H9 (cell line): Measurements from ENCODE around the gene RNF186. TPM values are rescaled to one million over a fixed set of nuclear protein-coding genes. Genes with fewer than 3 reads are reported as not detected.

Experiments used
- DNase-seq: peaks from one replicate; pipeline ENCODE4 v3.0.0-alpha.2; 2017
- H2AFZ ChIP-seq: one replicate; pipeline ENCODE4 v1.6.1; 2013; ENCODE audit warnings: mild to moderate bottlenecking, low read length, control low read depth, moderate library complexity
- H2AK5ac ChIP-seq: 2 replicates; pipeline ENCODE4 v1.6.1; 2013; ENCODE audit warnings: low read length, control low read depth, mixed read lengths; ENCODE audit not compliant: insufficient read length
- H2BK120ac ChIP-seq: one replicate; pipeline ENCODE4 v1.6.1; 2013; ENCODE audit warnings: low read depth, mild to moderate bottlenecking, low read length, control low read depth, inconsistent platforms; ENCODE audit not compliant: poor library complexity, severe bottlenecking
- H2BK12ac ChIP-seq: 2 replicates; pipeline ENCODE4 v1.6.1; 2013; ENCODE audit warnings: low read length, control low read depth, mixed read lengths, low read depth; ENCODE audit not compliant: insufficient read length
- H2BK15ac ChIP-seq: 2 replicates; pipeline ENCODE4 v1.6.1; 2013; ENCODE audit warnings: low read depth, low read length, control low read depth
- H2BK20ac ChIP-seq: one replicate; pipeline ENCODE4 v1.6.1; 2013; ENCODE audit warnings: low read depth, mild to moderate bottlenecking, low read length, control low read depth, inconsistent platforms; ENCODE audit not compliant: poor library complexity, severe bottlenecking
- H2BK5ac ChIP-seq: 2 replicates; pipeline ENCODE4 v1.6.1; 2013; ENCODE audit warnings: low read length, control low read depth, mixed read lengths; ENCODE audit not compliant: insufficient read length
- H3K14ac ChIP-seq: 2 replicates; pipeline ENCODE4 v1.6.1; 2013; ENCODE audit warnings: low read length, control low read depth; ENCODE audit not compliant: insufficient read depth
- H3K18ac ChIP-seq: 2 replicates; pipeline ENCODE4 v1.6.1; 2013; ENCODE audit warnings: low read depth, mild to moderate bottlenecking, mixed read lengths, low read length, control low read depth; ENCODE audit not compliant: insufficient read length
- H3K23ac ChIP-seq: 2 replicates; pipeline ENCODE4 v1.6.1; 2013; ENCODE audit warnings: low read length, control low read depth, mixed read lengths, low read depth; ENCODE audit not compliant: insufficient read length
- H3K23me2 ChIP-seq: 2 replicates; pipeline ENCODE4 v1.6.1; 2013; ENCODE audit warnings: low read depth, mild to moderate bottlenecking, mixed read lengths, low read length, control low read depth; ENCODE audit not compliant: insufficient read length, poor library complexity, severe bottlenecking
- H3K27ac ChIP-seq: 2 replicates; pipeline ENCODE4 v1.5.1; 2013; ENCODE audit warnings: low read length, control low read depth, mixed read lengths, low read depth; ENCODE audit not compliant: insufficient read length
- H3K27me3 ChIP-seq: 2 replicates; pipeline ENCODE4 v1.6.1; 2013; ENCODE audit warnings: low read length, control low read depth, inconsistent platforms; ENCODE audit not compliant: insufficient read depth
- H3K4ac ChIP-seq: 2 replicates; pipeline ENCODE4 v1.6.1; 2013; ENCODE audit warnings: low read depth, mild to moderate bottlenecking, control low read depth, inconsistent platforms, low read length, moderate library complexity
- H3K4me1 ChIP-seq: 2 replicates; pipeline ENCODE4 v1.6.1; 2013; ENCODE audit warnings: low read length, control low read depth, inconsistent platforms; ENCODE audit not compliant: insufficient read depth
- H3K4me2 ChIP-seq: 2 replicates; pipeline ENCODE4 v1.6.1; 2013; ENCODE audit warnings: low read length, control low read depth, mixed read lengths; ENCODE audit not compliant: insufficient read length, insufficient read depth
- H3K56ac ChIP-seq: 2 replicates; pipeline ENCODE4 v1.6.1; 2013; ENCODE audit warnings: low read depth, mild to moderate bottlenecking, mixed read lengths, low read length, control low read depth; ENCODE audit not compliant: insufficient read length
- H3K79me1 ChIP-seq: 2 replicates; pipeline ENCODE4 v1.6.1; 2013; ENCODE audit warnings: low read depth, mild to moderate bottlenecking, moderate library complexity, low read length, control low read depth, inconsistent platforms; ENCODE audit not compliant: insufficient read depth, poor library complexity, severe bottlenecking
- H3K79me2 ChIP-seq: 2 replicates; pipeline ENCODE4 v1.6.1; 2013; ENCODE audit warnings: low read length, control low read depth, inconsistent platforms; ENCODE audit not compliant: insufficient read depth
- H3K9ac ChIP-seq: 2 replicates; pipeline ENCODE4 v1.6.1; 2013; ENCODE audit warnings: low read length, control low read depth, mixed read lengths; ENCODE audit not compliant: insufficient read length; ENCODE audit errors: extremely low read depth
- H3K9me3 ChIP-seq: one replicate; pipeline ENCODE4 v1.6.1; 2013; ENCODE audit warnings: low read depth, low read length, inconsistent platforms; ENCODE audit not compliant: control insufficient read depth
- H3T11ph ChIP-seq: one replicate; pipeline ENCODE4 v1.6.1; 2013; ENCODE audit warnings: mild to moderate bottlenecking, low read length, control low read depth, inconsistent platforms
- H4K20me1 ChIP-seq: one replicate; pipeline ENCODE4 v1.6.1; 2013; ENCODE audit not compliant: control insufficient read depth, insufficient read length, insufficient read depth
- H4K5ac ChIP-seq: 2 replicates; pipeline ENCODE4 v1.6.1; 2013; ENCODE audit warnings: low read depth, mild to moderate bottlenecking, mixed read lengths, low read length, control low read depth; ENCODE audit not compliant: insufficient read length
- H4K8ac ChIP-seq: replicated peaks from 2 replicates; pipeline ENCODE4 v1.6.1; 2013; ENCODE audit warnings: low read length, control low read depth, mixed read lengths, low read depth; ENCODE audit not compliant: insufficient read length
- H4K91ac ChIP-seq: 2 replicates; pipeline ENCODE4 v1.6.1; 2013; ENCODE audit warnings: low read depth, mild to moderate bottlenecking, moderate library complexity, mixed read lengths, low read length, control low read depth; ENCODE audit not compliant: insufficient read length
- H3K27ac Mint-ChIP-seq, 3 experiments: 2 replicates in 2 of 3; 3 replicates in 1 of 3; pipeline ENCODE4 v1.8.0; 2020 to 2021; ENCODE audit warnings: mixed read lengths in 3 of 3, mild to moderate bottlenecking in 1 of 3, moderate library complexity in 1 of 3
- H3K27me3 Mint-ChIP-seq: 2 replicates; pipeline ENCODE4 v1.8.0; 2021; ENCODE audit warnings: low read depth, mild to moderate bottlenecking, moderate library complexity, mixed read lengths
- H3K36me3 Mint-ChIP-seq, 3 experiments: 2 replicates in 2 of 3; 3 replicates in 1 of 3; pipeline ENCODE4 v1.8.0; 2020 to 2021; ENCODE audit warnings: low read depth in 3 of 3, mixed read lengths in 3 of 3; ENCODE audit not compliant: insufficient read depth in 1 of 3
- H3K4me1 Mint-ChIP-seq, 2 experiments: 2 replicates each; pipeline ENCODE4 v1.8.0; 2020; ENCODE audit warnings: mixed read lengths in 2 of 2
- H3K4me3 Mint-ChIP-seq, 2 experiments: 2 replicates in 1 of 2; 3 replicates in 1 of 2; pipeline ENCODE4 v1.8.0; 2020 to 2021; ENCODE audit warnings: mild to moderate bottlenecking in 2 of 2, mixed read lengths in 2 of 2, moderate library complexity in 1 of 2
- H3K9me3 Mint-ChIP-seq, 2 experiments: 2 replicates in 1 of 2; 3 replicates in 1 of 2; pipeline ENCODE4 v1.8.0; 2020; ENCODE audit warnings: mild to moderate bottlenecking in 2 of 2, mixed read lengths in 2 of 2, moderate library complexity in 1 of 2
- WGBS: extraction: QIAGEN DNeasy Blood & Tissue Kit; methylation state at CpG from one replicate; pipeline ENCODE4 v1.1.7; 2013; ENCODE audit warnings: missing lambda C conversion rate, low lambda C conversion rate, mixed read lengths; ENCODE audit not compliant: insufficient read length; ENCODE audit errors: extremely low coverage; 5-methylcytosine and 5-hydroxymethylcytosine counted together
- total RNA-seq: library from RNA; stranded (reverse); gene quantifications from 2 replicates; pipeline ENCODE4 v1.2.1, GENCODE V29; 2021
- TF ChIP-seq, protein P1 (sequence below): fragments of 200-600 bp; sonication (generic); conservative IDR thresholded peaks from 3 replicates; pipeline ENCODE4 v1.8.0; 2021; ENCODE audit warnings: antibody characterized with exemption, mild to moderate bottlenecking

Gene RNF186
- total RNA-seq, 1 experiment from 2014 or later: not detected

DNA sequence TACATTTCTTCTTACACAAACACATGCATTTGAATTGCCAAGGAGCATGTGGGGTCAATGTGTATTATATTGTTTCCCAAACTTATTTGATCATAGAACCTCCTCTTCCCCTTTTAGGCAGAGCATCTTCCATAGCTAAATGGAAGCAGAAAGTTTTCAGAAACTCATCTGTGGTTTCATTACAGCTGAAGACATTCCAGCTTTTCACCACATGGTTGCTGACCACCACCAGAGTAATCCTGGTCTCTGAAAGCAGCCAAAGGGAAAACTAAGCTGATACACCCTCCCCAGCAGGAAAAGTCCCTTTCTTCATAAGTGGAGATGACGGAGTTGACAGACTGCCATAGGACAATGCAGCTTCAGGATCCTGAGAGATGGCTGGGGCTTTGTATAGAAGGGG lies 37.0 kb upstream of the RNF186 start:
- Histone ChIP-seq H4K20me1 (no peaks in the 10 kb centered on the region), H3K56ac (no peak overlapping the region), H2AFZ (no peak overlapping the region), H3K9me3 (no peaks in the 10 kb centered on the region), H3K18ac (no peak overlapping the region), H4K91ac (no peak overlapping the region), H4K8ac (no peak overlapping the region), H2BK15ac (no peak overlapping the region), H3K4me1 (no peaks in the 10 kb centered on the region), H4K5ac (no peak overlapping the region), H3K9ac (no peak overlapping the region), H3K23me2 (no peaks in the 10 kb centered on the region), H2BK20ac (no peak overlapping the region), H3K27ac (no peak overlapping the region), H3K4ac (no peak overlapping the region), H3T11ph (no peak overlapping the region), H2AK5ac (no peak overlapping the region), H3K4me2 (no peak overlapping the region), H3K79me2 (no peaks in the 10 kb centered on the region), H3K23ac (no peak overlapping the region), H3K14ac (no peak overlapping the region), H2BK120ac (no peak overlapping the region), H2BK5ac (no peak overlapping the region), H3K27me3 (no peaks in the 10 kb centered on the region), H2BK12ac (no peak overlapping the region), H3K79me1 (no peaks in the 10 kb centered on the region)
- Mint-ChIP-seq H3K27me3 (peaks cover 13% of the 10 kb centered on the region), H3K4me3 (no peak overlapping the region), H3K9me3 (no peaks in the 10 kb centered on the region), H3K4me1 (peaks cover 0 to 2% of the 10 kb centered on the region in 2 experiments; a peak in 1 of 4 replicates), H3K36me3 (no peaks in the 10 kb centered on the region), H3K27ac (no peak overlapping the region)
- TF ChIP-seq, protein P1, sequence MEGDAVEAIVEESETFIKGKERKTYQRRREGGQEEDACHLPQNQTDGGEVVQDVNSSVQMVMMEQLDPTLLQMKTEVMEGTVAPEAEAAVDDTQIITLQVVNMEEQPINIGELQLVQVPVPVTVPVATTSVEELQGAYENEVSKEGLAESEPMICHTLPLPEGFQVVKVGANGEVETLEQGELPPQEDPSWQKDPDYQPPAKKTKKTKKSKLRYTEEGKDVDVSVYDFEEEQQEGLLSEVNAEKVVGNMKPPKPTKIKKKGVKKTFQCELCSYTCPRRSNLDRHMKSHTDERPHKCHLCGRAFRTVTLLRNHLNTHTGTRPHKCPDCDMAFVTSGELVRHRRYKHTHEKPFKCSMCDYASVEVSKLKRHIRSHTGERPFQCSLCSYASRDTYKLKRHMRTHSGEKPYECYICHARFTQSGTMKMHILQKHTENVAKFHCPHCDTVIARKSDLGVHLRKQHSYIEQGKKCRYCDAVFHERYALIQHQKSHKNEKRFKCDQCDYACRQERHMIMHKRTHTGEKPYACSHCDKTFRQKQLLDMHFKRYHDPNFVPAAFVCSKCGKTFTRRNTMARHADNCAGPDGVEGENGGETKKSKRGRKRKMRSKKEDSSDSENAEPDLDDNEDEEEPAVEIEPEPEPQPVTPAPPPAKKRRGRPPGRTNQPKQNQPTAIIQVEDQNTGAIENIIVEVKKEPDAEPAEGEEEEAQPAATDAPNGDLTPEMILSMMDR: no peak
- no peak for DNase-seq
- whole genome bisulfite sequencing: no CpG with 5 or more reads among the region's 1 CpG
